Activated CD4-positive, alpha-beta T cell treated with anti-CD3 and anti-CD28 coated beads, Interleukin-2, amount 50 U/mL, for 1 hour (primary cell): ENCODE measurements around the gene PHTF1.

ENCODE experiments used
- DNase-seq: peaks from one replicate; pipeline ENCODE4 v3.0.0-alpha.2; 2020

The PHTF1 gene

DNA sequence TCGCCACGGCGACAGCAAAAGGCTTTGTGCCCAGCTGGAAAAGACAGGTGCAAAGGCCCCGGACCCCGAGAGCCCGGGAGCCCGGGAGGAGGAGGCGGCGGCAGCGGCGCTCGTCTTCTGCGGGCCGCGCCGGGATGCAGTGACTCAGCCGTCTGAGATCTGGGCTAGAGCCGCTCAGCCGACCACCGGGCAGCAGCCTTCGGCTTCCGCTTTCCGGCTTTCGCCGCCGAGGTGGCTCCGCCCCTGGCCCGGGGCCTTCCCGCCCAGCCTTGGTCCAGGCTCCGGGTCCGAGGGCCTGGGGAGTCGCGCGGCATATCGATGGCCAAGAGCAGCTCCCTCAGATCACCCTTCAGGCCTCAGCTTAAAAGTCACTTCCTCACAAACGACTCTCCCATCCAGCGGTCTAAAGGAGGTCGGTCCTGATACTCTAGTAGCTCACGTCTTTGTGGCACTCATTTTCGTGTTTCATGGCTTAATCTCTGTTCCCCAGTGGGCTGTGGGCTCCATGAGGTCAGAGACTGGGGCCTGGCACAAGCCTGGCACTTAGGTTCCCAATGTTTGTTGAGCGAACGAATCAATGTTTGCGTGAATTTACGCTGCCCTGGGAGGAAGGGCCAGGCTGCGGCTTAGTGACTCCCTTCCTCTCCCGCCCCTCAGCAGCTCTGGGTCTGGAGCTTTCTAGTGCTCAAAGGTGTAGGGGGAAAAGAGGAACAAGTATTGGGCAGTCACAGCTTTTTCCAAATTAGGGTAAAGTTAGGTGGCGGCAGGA is at the start of gene PHTF1:
PHTF1 (minus strand) TSS at position 154 of the 769 bp plus-strand sequence. CDS start 783 bp downstream, outside the sequence.
- DNase-seq = peak; percentile 43

DNA sequence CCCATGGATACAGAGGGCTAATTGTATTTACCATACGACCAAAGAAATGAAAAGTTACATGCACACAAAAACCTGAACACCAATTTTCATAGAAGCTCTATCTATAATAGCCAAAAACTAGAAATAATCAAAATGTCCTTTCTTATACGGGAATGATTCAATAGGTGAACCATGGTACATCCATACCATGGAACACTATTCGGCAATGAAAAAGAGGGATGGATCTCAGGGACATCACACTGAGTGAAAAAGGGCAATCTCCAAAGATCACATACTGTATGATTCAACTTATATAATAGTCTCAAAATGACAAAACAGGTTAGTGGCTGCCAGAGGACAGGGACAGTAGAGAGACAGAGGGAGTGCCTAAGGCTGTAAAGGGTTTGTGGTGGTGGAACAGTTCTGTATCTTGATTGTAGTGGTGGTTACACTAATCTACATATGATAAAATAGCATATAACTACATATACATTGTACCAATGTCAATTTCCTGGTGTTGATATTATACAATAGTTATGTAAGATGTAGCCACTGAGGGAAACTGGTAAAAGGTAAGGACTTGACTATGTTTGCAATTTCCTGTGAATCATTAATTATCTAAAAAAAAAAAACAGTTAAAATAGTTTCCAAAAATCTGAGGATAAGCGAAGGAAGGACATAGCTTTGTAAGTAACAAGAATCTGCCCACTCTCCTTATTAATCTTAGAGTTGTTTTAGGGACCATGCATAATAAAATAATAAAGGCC is 49.3 kb upstream of the PHTF1 start:
- DNase-seq = no peak

DNA sequence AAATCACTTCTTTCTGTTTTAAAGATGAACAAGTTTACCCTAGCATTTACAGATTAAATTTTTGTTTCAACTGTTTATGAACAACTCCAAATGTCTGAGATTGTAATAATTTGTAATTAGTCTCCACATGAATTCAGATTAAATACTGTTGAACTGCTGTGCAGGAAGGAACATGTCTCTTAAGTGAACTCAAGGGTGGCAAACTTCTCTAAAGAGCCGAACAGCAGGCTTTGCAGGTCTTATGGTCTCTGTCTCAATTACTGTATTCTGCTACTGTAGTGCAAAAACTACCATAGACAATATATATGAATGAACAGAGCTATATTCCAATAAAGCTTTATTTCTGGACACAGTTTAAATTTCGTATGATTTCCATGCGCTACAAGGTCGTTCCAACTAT is 46.4 kb upstream of the PHTF1 start:
- DNase-seq = no peak

DNA sequence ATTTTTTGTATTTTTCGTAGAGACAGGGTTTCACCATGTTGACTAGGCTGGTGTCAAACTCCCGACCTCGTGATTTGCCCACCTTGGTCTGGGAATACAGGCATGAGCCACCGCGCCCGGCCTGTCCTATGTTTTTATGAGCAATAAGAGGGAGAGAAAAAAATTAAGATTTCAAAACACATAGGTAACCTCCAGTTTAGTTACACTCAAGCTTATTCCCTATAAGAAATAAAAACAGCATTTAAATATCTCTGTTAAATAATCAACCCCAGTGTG is 45.9 kb upstream of the PHTF1 start:
- DNase-seq = no peak

- DNase-seq = no peak
Measured at GRCh38 chr1:113804421-113805255, 45.4 kb upstream of the PHTF1 start.

GRCh38 chr1:113802367-113803007 is 43.2 kb upstream of the PHTF1 start:
- no peak for DNase-seq

- DNase-seq = no peak
Measured at GRCh38 chr1:113800487-113800886, 41.2 kb upstream of the PHTF1 start.

- no peak for DNase-seq
Measured at GRCh38 chr1:113797472-113797871, 38.2 kb upstream of the PHTF1 start.

GRCh38 chr1:113793878-113794834 is 34.9 kb upstream of the PHTF1 start:
- no peak for DNase-seq

- no peak for DNase-seq
Measured at GRCh38 chr1:113792986-113793385, 33.7 kb upstream of the PHTF1 start.

DNA sequence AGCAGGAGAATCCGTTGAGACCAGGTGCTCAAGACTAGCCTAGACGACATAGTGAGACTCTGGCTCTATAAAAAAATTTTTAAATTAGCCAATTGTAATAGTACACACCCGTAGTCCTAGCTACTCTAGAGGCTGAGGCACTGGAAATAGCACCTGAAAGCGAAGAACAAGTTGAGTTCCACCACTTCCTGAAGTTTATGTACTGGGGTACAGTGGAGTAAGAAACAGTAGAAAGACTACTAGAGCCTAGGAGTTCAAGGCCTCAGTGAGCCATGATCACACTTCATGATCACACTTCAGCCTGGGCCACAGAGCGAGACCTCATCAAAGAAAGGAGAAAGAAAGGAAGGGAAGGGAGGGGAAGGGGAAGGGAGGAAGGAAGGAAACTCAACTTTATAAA is 33.2 kb upstream of the PHTF1 start:
- no peak for DNase-seq

- no peak for DNase-seq
Measured at GRCh38 chr1:113788802-113789201, 29.5 kb upstream of the PHTF1 start.

- no peak for DNase-seq
Measured at GRCh38 chr1:113787663-113788062, 28.4 kb upstream of the PHTF1 start.

GRCh38 chr1:113786069-113786468 is 26.8 kb upstream of the PHTF1 start:
- no peak for DNase-seq

- no peak for DNase-seq
Measured at GRCh38 chr1:113784104-113784779, 25.0 kb upstream of the PHTF1 start.

DNA sequence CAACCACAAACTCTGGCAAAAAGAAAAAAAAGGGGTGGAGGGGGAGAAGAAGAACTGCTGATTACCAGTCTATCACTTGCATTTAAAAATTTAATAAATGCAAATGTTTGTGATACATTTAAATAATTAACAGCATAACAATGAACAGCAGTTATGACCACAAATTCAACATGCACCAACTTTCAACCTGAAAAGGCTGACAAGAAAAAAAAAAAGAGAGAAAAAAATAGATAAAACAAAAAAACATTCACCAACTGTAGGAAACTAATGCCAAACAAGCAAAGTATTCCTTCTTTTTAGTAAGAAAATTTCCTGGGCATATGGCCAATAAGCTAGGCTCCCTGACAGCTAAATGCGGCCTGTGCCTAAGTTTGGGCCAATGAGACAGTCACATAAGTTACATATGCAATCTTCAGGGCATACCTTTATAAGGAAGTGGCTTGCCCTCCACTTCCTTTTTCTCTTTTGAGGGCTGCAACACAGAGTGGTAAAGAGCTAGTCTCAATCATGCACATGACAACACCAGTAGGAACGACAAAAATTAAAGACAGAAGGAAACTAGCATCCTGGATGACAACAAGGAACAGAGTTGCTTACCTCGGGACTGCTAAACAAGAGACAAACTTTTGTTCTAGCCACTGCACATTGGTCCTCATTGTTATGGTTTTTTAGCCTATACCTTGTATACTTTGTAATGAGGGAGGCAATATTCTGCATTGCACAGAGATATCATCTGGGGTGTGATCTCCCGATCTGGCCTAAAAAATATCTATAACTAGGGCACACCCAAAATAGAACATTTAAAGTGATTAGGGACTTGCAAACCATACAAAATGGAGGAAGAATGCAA is 24.2 kb upstream of the PHTF1 start:
- peak; percentile 21 for DNase-seq

DNA sequence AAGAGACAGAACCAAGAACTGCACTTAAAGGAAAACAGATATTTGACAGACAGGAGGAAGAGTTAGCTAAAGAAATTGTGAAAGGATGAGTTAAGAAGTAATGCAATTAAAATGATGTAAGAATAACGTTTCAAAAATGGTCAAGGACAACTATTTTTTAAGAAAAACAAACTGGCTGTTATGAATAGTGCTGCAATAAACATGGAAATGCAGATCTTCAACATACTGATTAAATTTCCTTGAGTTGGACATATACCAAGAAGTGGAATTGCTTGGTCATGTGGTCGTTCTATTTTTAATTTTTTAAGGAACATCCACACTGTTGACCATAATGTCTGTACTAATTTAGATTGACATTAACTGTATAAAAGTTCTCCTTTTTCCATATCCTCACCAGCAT is 23.1 kb upstream of the PHTF1 start:
- no peak for DNase-seq

DNA sequence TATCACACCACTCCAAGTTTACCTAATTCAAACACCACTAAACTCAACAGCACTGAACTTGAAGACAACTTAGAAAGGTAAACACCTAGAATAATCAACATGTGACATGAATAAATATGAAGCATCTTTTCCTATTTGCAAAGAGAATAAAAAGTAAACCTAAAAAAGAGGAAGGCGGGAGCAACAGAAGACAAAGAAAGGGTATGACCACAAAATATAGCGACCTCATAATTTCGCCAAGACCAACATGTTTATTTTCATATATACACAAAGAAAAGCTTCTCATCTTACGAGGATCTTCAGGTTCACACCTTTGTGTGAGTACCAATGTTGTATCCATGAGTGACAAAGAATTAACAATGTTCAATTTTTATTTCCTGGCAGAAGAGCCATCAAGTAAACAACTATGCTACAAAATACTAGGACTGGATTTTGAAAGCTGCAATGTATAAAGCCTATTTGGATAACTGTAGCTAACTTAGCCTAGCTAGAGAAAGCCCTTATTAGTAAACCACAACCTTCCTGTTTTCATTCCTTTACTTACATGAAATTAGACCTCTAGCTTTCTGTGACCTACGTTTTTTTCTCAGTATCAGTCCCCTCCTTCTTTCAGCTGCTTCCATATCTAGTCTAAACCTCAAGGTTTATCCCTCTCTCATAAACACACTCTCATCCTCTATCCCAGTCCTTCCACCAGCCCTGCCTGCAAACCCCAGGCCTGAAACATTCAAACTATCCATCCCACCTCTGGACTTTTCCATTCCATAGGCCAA is 21.3 kb upstream of the PHTF1 start:
- DNase-seq = no peak

GRCh38 chr1:113779542-113779941 is 20.3 kb upstream of the PHTF1 start:
- no peak for DNase-seq

DNA sequence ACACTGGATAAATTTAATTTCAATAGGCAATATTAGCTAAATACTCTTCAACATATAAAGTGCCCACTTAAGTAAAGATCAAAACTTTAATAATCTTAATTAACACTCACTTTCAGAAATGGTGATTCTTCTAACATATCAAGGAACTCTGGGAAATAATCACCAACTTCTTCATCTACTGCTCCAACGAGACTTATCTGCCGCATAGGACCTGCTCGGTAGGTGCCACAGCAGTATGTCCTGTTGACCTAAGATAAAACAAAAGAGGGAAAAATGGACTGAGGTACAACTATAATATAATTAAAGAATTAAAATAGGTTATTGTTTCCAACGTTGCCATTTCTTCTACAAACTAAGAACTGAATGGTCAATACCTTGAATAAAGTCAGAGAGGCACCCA is 18.3 kb upstream of the PHTF1 start:
- DNase-seq = no peak
